Neural crest cell (in vitro differentiated cells): ENCODE data around the gene EML1. TPM values are rescaled to one million over a fixed set of nuclear protein-coding genes. Genes with fewer than 3 reads are reported as not detected.

Experiments used
- DNase-seq: peaks from one replicate; pipeline ENCODE4 v3.0.0; 2021; ENCODE audit warnings: low read depth, mixed read lengths, low spot score
- H3K27ac Mint-ChIP-seq: one replicate; pipeline ENCODE4 v1.8.0; 2021; ENCODE audit warnings: mild to moderate bottlenecking, mixed read lengths; ENCODE audit not compliant: unreplicated experiment
- H3K27me3 Mint-ChIP-seq: 2 replicates; pipeline ENCODE4 v1.8.0; 2021; ENCODE audit warnings: low read depth, mild to moderate bottlenecking, mixed read lengths
- H3K36me3 Mint-ChIP-seq: 2 replicates; pipeline ENCODE4 v1.8.0; 2021; ENCODE audit warnings: low read depth, mild to moderate bottlenecking, mixed read lengths
- H3K4me1 Mint-ChIP-seq: 2 replicates; pipeline ENCODE4 v1.8.0; 2021; ENCODE audit warnings: mixed read lengths
- H3K4me3 Mint-ChIP-seq: one replicate; pipeline ENCODE4 v1.8.0; 2021; ENCODE audit warnings: mild to moderate bottlenecking, mixed read lengths
- H3K9me3 Mint-ChIP-seq: 2 replicates; pipeline ENCODE4 v1.8.0; 2021; ENCODE audit warnings: mixed read lengths
- CTCF ChIP-seq: fragments of 200-600 bp; sonication (generic); conservative IDR thresholded peaks from 2 replicates; pipeline ENCODE4 v1.5.0; 2021; ENCODE audit warnings: antibody characterized with exemption, mild to moderate bottlenecking
- total RNA-seq: library from RNA; stranded (reverse); gene quantifications from 2 replicates; pipeline ENCODE4 v1.2.1, GENCODE V29; 2021

EML1 gene
- total RNA-seq, 1 donor from 2014 or later = 40.1 TPM

DNA sequence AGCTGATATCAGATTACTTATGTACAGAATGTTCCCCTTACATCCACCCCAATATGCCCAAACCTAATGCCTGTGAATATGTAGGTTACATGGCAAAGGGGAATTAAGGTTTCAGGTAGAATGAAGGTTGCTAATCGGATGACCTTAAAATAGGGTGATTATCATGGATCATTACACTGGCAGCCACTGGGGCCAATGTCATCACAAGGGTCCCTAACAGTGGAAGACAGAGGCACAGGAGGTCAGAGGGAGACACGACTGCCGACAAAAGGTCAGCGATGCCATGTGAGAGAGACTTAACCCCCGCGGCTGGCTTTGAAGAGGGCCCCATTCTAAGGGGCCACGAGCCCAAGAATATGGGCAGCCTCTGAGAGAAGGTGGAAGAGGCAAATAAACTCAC, 165.2 kb downstream of the EML1 start:
- H3K9me3 Mint-ChIP-seq = no peaks in the 10 kb centered on the region
- no peak for DNase-seq
- peaks cover 14% of the 10 kb centered on the region for H3K4me1 Mint-ChIP-seq
- TF ChIP-seq CTCF = no peak
- H3K27ac Mint-ChIP-seq = no peak overlapping the region
- peaks cover 5% of the 10 kb centered on the region for H3K27me3 Mint-ChIP-seq
- H3K36me3 Mint-ChIP-seq = peaks cover under 1% of the 10 kb centered on the region
- no peak overlapping the region for H3K4me3 Mint-ChIP-seq

- H3K27ac Mint-ChIP-seq = no peak overlapping the region
- H3K9me3 Mint-ChIP-seq = no peaks in the 10 kb centered on the region
- peaks cover 5% of the 10 kb centered on the region for H3K27me3 Mint-ChIP-seq
- peaks cover 22% of the 10 kb centered on the region for H3K4me1 Mint-ChIP-seq
- no peak overlapping the region for H3K4me3 Mint-ChIP-seq
- no peaks in the 10 kb centered on the region for H3K36me3 Mint-ChIP-seq
- no peak for TF ChIP-seq CTCF
- no peak for DNase-seq
These were observed 168.8 kb downstream of the EML1 start for GRCh38 chr14:99961826-99962518.

- no peaks in the 10 kb centered on the region for H3K9me3 Mint-ChIP-seq
- H3K27me3 Mint-ChIP-seq = peaks cover 13% of the 10 kb centered on the region
- H3K27ac Mint-ChIP-seq = no peak overlapping the region
- no peak for DNase-seq
- H3K36me3 Mint-ChIP-seq = peaks cover 2% of the 10 kb centered on the region
- peaks cover 26% of the 10 kb centered on the region for H3K4me1 Mint-ChIP-seq
- TF ChIP-seq CTCF = no peak
- H3K4me3 Mint-ChIP-seq = no peak overlapping the region
These were observed 171.8 kb downstream of the EML1 start for GRCh38 chr14:99964979-99965378.

DNA sequence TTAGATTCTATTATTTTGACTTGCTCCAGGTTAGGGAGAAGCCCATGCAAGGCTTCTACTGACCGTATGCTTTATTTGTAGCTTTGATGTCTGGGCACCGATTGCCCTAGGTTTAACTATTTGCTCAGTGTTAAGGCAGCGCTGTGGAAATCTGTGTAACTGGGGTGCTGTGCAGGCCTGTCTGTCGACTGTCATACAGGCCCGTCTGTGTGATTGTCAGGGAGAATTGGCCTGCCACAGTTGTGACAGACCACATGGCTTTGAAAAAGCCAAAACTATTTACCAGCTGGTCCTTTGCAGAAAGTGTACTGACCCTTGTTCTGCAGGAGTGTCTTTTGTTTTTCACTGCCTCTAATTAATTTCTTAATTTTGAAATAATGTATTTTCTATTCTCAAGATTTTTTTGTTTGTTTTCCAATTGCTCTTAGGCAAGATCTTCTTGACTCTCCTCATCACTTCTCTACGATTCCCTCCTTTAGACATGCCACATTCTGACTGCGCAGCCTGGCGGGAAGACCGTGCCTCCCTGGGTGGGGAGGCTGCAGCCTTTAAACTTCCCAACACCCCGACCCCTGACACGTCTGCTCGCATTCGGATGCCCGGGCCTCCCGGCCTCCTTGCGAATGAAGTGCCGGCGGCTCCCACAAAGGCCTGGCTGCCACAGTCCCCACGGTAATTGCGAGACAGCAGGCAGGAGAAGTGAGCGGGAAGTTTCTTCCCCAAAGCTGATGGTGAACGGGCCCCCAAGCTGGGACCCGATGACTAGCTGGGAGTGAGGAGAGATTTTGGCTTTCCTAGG, 173.0 kb downstream of the EML1 start:
- Mint-ChIP-seq H3K9me3 (no peaks in the 10 kb centered on the region), H3K36me3 (peaks cover 2% of the 10 kb centered on the region), H3K27ac (no peak overlapping the region), H3K27me3 (peaks cover 15% of the 10 kb centered on the region), H3K4me1 (peaks cover 26% of the 10 kb centered on the region), H3K4me3 (no peak overlapping the region)
- no peak for TF ChIP-seq CTCF
- no peak for DNase-seq

DNA sequence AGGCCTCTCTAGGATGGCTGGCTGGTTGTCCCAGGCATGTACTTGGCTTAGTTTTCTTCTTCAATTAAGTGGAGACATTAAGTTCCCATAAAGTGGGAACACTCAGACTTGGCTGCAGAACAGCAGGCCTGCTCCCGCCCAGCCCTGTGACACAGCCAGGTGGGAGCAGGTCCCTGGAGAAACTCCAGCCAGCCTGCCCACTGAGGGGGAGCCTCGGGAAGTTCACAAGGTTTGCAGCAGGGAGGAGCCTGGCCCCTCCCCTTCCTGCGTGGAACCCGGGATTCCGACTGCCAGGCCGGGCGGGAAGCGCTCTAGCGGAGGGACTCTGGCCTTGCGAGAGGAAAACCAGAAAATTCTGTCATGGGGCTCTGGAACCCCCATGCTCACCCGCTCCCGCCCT, 173.7 kb downstream of the EML1 start:
- Mint-ChIP-seq H3K4me3 (no peak overlapping the region), H3K27me3 (peaks cover 15% of the 10 kb centered on the region), H3K9me3 (no peaks in the 10 kb centered on the region), H3K27ac (no peak overlapping the region), H3K36me3 (peaks cover 2% of the 10 kb centered on the region), H3K4me1 (peaks cover 25% of the 10 kb centered on the region)
- no peak for TF ChIP-seq CTCF
- DNase-seq = no peak
